ENCODE results near the gene AFMID.
"Not testable (repeated sequence)": the region's sequence is repeated elsewhere in the genome, so short reads cannot be mapped to it uniquely, and the experiment has no call there.

Gene AFMID

GRCh38 chr17:78154903-78155811 is 32.0 kb upstream of the AFMID start:
- no peak for DNase-seq (ENCODE audit: low spot score)

DNA sequence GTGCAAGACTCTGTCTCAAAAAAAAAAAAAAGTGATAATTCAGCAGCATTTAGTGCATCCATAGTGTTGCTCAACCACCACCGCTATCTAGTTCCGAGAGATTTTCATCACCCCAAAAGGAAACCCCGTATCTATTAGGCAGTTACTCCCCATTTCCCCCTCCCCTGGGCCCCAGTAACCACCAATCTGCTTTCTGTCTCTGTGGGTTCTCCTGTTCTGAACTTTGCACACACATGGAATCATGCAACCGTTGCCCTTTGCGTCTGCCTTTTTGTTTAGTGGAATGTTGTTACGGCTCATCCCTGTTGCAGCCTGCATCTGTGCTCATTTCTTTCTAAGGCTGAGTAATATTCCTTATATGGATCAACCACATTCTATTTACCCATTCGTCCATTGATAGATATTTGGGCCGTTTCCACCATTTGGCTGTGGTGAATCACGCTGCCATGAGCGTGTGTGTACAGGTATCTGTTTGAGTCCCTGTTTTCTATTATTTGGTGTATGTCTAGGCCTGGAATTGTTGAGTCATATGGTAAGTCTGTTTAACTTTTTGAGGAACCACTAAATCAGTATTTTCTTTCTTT is 27.5 kb upstream of the AFMID start:
- DNase-seq (ENCODE audit: low spot score) = no peak

GRCh38 chr17:78163881-78164747 is 23.0 kb upstream of the AFMID start:
- no peak for DNase-seq (ENCODE audit: low spot score)

DNA sequence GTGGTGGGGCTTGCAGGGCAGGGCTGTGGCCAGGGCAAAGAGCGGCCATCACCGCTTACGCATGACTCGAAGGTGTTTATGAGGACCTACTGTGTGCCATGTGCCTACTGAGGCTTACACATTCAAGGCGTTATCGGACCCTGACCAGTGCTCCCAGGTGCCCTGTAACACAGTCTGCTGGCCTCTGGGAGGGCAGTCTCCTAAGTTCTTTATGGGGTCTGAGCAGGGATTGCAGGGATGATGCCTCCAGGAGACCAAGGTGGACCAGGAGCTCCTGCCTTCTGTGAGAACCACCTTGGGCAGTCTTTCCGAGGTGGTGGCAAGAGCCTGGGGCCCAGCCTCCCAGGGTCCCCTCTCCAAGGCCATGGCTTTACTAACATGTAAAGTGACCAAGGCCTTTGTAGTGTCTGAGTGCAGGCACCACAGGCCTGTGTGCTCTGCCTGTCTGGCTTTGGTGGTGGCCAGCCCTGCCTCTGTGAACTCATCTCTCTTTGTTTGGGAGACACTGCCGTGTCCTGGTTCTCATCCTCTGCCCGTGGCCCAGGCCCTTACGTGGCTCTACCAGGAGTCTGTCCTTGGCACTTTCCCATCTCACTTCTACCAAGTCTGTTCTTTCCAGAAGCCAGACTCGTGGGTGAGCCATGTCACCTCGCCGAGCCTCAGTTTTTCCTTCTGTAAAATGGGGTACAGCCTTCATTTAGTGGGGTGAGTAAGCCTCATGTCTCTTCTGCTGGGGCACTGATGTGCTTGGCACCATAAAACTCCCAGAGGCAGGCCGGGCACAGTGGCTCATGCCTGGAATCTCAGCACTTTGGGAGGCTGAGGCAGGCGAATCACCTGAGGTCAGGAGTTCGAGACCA is 22.2 kb upstream of the AFMID start:
- no peak for DNase-seq (ENCODE audit: low spot score)

DNA sequence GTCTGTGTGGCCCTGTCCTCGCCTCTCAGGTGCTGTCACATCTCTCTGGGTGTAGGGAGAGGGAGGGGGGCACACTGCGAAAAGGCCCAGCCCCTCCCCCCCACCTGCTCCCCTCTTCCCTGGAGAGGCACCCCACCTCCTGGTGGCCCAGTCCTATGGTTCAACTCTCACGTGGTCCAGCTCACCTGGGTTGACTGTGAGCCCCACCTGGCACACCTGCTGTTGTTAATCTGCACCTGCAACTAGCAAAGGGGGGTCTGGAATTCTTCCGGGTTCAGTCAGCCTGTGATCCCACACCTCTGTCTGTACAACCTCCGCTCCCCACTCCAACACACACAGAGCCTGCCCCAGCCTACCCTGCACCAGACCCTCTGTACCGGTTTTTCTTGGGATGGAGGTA is 20.7 kb upstream of the AFMID start:
- DNase-seq (ENCODE audit: low spot score) = no peak

- DNase-seq (ENCODE audit: low spot score) = peak; percentile 100
These were observed 18.8 kb upstream of the AFMID start, which contains the start of gene SYNGR2 for GRCh38 chr17:78168242-78168902. Gene SYNGR2, plus strand, starts transcription at chr17:78168581. Its CDS starts 36 bp downstream, at chr17:78168617.

DNA sequence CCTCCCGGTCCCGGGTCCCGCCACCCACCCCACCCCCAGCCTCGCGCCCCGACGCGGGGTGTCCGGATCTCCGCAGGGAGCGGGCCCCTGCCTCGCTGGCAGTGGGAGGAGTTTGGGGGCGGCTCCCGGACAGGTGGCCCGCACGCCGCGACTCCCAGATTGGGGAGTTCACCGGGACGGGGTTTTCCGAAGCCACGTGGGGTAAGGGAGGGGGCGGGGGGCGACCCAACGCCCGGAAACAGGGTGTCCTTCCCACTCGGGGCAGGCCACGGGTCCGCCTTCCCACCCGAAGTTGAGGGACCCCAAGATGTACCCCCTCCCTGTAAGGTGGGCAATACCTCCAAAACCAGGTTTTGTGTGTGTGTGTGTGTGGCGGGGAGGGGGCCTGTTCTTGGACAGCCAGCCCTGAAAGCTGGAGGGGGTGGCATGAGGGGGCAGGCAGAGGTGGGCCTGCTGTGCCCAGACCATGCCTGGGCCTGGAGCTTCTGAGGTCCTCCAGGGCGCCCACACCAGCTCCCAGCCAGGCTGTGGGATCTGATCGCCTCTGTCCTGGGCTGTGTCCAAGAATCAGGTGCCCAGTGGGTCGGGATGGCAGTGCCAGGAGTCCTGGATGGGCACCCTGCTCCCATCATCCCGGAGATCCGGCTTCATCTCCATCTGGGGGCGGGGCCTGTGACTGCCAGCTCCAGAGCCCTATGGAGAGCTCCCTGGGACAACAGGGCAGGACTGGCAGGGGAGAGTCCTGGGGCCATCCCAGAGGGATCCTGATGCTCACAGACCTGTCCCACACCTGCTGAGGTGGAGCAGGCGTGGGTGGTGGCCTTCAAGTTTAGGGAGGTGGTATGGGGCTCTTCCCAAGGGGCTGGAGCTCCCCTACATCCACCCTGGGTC is 18.0 kb upstream of the AFMID start:
- peak; percentile 72 for DNase-seq (ENCODE audit: low spot score)

DNA sequence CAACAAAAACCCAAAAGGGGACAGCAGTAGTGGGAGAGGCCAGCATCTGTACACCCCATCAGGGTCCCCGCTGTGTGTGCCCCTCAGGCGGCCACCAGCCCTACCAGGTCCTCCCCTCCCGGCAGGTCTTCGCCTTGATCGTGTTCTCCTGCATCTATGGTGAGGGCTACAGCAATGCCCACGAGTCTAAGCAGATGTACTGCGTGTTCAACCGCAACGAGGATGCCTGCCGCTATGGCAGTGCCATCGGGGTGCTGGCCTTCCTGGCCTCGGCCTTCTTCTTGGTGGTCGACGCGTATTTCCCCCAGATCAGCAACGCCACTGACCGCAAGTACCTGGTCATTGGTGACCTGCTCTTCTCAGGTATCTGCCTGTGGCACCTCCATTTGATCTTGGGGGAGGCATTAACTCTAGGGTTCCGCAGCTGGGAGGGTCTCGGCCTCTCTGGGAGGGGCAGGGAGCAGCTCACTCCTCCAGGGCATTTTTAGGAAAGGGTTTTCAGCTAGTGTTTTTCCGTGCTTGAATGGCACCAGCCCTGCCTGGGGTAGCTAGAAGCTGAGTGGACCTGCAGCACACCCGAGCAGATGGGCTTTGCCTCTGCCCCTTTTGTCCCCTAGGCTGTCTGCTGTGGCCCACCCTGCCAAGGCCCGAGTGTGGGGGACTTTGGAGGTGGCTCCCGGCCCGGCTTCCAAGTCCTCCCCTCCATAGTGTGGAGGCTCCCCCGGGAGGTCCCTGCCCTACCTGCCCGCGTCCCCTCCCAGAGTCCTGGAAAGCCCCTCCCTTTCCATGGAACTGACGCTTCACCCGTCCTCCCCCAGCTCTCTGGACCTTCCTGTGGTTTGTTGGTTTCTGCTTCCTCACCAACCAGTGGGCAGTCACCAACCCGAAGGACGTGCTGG is 16.2 kb upstream of the AFMID start:
- DNase-seq (ENCODE audit: low spot score) = no peak

GRCh38 chr17:78171591-78172248 is 15.4 kb upstream of the AFMID start:
- DNase-seq (ENCODE audit: low spot score) = not testable (repeated sequence)

DNA sequence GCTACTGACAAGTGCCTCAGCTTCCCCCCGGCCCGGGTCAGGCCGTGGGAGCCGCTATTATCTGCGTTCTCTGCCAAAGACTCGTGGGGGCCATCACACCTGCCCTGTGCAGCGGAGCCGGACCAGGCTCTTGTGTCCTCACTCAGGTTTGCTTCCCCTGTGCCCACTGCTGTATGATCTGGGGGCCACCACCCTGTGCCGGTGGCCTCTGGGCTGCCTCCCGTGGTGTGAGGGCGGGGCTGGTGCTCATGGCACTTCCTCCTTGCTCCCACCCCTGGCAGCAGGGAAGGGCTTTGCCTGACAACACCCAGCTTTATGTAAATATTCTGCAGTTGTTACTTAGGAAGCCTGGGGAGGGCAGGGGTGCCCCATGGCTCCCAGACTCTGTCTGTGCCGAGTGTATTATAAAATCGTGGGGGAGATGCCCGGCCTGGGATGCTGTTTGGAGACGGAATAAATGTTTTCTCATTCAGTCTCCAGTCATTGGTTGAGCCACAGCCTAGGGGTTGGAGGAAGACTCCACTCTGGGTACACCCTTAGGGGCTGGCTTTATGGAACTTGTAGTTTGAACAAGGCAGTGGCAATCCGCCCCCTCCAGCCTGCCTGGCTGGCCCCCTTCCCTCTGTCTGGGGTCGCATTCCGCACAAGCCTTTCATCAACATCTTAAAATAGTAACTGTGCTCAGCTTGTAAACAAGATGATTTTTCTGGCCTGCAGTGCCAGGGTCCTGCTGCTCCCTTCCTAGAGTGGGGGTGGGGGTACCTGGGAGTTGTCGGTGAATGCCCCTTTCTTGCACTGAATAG is 14.7 kb upstream of the AFMID start:
- no peak for DNase-seq (ENCODE audit: low spot score)

DNA sequence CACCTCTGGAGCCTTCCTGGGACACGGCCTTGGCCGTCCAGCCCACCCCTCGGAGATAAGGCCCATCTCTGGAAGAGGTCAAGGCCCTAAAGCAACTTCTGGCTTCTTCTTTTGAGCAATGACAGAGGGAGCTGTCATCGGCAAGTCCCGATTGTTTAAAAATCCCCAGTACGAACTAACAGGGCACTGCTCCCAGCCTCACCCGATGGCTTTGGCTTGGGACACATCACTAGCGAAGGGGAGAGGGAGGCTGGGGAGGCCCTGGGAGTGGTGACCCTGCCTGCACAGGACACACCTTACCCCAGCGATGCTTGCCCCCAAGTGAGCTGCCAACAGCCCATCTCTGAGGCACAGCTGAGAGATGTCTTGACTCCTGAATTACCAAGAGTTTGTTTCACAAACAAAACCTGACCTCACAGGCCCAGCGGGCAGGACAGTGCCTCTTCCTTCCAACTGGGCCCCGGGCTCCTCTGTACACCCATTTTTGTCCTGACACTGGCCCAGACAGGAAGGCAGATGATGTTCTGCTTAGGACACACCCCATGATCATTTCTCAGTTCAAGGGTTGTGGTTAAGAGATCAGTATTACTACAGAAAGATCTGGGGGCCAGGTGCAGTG is 14.0 kb upstream of the AFMID start:
- no peak for DNase-seq (ENCODE audit: low spot score)

DNA sequence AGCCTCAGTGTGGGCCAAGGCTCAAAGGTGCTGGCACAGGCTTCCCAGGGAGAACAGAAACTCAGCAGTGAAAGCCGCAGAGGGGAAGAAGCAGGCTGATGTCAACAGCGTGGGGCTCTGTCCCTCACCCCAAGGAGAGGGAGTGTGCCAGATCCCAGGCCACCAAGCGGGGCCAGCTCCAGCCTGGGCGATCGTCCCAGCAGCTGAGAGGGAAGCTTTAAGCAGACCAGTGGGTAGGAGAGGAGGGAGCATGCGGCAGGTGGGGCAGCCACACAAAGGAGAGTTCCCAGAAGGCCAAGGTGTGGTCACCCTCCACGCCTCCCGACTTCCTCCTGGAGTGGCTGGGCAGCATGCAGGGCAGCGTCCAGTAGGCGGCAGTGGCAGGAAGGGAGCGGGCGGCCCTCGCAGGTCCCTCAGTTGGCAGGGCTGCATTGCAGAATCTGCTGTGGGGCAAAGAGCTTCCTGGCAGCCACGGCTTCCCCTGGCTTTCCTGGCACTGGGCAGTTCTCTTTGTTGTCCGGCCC is 12.8 kb upstream of the AFMID start:
- no peak for DNase-seq (ENCODE audit: low spot score)

DNA sequence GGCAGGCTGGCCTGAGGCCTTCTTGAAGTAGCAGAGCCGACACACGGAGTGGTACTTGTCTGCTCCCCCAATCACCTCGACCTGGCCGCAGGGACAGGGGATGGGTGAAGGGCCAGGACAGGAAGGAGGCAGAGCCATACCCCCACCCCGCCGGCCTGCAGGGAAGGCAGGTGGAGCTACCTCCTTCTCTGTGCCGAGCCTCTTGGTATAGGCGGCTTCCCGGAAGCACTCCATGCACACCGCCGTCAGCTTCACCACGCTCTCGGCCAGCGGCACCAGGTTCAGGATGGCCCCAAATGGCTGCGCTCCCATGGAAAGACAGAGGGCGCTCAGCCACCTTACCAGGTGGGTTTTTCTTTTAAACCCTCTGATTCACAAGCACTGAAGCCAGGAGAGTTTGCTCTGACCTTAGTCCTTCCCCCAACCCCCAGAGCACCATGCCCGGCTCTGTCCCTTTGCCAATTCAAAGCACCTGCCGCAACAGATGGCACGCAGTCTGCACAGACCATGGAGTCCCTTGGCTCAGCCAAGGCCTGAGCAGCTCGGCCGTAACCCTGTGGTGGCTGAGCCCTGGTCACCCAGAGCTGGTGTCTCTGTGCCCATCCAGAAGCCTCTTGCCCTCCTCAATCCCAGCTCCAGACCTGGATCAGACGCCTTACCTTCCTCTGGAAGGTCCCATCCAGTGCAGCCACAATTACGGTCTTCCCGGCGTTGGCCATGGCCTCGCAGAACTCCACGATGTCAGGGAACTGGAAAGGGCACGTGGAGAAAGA is 12.1 kb upstream of the AFMID start:
- no peak for DNase-seq (ENCODE audit: low spot score)

DNA sequence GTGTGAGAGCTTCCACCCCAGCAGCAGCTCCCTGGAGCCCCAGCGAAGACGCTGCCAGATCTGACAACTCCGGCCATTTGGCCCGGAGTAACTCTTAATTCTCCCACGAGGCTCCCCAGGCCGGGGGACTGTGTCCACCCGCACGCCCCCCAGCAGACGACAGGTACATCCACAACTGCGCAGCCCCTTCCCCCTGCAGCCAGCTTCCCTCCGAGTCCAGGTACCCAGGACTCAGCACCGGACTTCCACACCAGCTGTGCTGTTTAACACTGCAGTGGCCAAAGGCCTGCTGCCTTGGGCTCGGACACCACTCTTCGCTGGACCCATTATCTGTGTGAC is 11.6 kb upstream of the AFMID start:
- DNase-seq (ENCODE audit: low spot score) = no peak

DNA sequence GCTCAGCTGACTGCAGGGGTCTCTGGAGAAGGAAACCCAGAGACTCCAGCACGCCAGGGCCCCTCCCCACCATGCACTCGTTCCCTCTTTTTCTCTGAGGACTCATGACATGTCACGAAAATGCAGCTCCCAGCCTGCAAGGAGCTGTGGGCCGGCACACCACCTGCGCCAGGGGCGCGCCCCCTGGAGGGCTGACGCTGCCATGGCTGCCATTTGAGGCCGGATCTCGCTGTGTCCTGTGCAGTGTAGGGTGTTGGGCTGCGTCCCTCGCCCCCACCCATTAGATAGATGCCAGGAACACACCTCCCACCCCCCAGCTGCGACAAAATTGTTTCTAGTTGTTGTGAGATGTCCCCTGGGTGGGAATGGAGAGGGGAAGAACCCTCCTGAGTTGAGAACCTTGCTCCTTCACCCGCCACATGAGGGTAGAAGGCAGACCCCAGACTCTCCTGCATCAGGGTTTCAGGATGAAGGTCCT is 10.6 kb upstream of the AFMID start:
- DNase-seq (ENCODE audit: low spot score) = peak; percentile 83

DNA sequence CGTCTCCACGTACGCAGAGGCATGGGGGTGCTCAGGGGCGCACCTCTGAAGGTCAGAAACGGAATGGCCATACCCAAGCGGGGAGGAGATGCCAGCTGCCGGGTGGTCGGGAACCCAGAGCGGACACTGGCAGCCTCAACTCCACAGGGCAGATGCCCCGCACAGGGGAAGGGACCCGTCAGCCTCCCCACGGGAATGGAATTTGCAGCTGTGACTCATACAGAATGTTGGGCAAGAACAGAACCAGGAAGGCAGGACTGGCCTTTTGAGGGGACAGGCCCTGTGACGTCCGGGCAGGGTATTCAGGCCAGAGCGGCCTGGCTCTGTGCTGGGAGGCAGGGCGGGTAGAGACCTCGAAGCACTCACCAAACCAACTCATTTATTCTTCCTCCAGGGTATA is 7.8 kb upstream of the AFMID start:
- DNase-seq (ENCODE audit: low spot score) = no peak

All from iPS-NIHi11 (cell line).